Measurements from ENCODE around the gene HIVEP3.

Gene HIVEP3

GRCh38 chr1:41475346-41475745, 443.4 kb downstream of the HIVEP3 start:
- no peak for DNase-seq

DNA sequence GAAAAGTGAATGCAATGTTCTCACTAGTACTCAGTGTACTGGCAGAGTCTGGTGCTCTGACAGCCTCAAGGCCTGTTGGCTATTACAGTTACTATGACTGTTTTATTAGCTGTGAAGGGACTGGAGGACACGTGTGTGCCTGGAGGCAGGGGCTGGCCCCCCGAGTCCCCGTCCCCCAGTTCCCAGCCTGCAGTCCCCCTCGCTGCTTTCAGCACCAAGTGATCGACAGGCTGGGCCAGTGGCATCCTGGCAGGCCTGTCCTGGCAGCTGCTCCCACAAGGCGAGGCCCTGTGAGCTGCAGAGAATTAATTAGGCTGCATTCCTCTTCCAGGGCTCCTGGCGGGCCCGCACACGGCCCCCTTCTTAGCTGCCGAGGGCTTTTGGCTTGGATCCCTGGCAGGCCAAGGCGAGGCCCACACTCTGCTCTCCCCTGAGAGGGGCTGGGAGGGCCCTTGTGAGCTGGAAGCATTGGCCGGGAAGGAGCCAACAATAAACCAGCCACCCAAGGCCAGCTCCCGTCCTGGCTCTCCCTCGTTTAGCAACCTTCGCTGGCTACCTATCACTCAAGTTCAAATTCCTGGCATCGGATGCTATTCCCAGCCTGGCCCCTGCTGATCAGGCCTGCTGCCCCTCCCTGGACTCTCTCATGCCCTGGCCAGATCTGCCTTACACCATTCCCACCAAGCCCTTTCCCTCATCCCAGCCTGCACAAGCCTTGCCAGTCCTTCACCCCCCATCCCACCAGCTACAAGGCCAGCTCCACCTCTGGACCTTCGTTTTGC, 444.0 kb downstream of the HIVEP3 start:
- DNase-seq, result no peak

DNA sequence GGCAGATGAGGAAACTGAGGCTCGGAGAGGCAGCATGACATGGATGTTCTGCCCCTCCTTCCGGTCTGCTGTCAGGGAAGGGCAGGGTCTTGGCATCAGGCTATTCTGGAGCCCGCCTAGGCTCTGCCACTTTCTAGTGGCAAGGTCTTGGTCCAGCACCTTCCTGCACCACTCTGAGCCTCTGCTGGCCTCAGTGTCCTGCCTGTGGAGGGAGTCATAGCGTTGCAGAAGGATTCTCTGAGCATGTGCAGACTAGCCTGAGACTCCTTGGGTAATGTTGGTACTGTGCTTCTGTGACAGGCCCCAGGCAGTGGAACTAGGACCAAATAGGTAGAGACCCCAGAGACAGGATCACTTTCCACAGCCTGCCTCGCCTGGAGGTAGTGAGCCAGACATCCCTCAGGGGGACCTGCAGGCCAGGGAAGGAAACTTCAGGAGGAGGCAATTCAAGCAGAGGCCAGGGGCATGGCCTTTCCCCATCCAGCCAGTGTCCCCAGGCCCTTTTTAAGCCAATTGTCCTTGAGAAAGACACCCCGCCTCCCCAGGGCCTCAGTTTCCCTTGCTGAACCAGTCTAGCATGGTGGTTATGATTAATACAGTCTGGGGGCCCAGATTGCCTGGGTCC, 444.9 kb downstream of the HIVEP3 start:
- no peak for DNase-seq

DNA sequence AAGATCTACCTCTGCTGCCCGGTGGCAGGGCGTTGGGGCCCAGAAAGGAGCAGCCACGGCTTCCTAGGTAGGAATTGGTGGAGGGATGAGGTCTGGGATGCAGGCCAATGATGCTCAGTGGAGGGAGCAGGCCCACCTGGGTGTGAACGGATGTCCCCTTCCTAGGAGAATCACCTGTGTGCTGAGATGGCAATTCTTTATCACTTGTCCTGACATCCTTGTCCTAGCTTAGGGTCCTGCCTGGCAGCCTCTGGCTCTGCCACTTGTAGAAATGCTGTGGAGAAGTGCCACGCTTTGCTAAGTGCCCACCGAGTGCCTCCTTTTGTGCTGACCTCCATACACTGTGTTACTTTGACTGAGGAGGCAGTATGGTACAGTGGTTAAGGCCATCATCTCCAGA, 447.1 kb downstream of the HIVEP3 start:
- no peak for DNase-seq

DNA sequence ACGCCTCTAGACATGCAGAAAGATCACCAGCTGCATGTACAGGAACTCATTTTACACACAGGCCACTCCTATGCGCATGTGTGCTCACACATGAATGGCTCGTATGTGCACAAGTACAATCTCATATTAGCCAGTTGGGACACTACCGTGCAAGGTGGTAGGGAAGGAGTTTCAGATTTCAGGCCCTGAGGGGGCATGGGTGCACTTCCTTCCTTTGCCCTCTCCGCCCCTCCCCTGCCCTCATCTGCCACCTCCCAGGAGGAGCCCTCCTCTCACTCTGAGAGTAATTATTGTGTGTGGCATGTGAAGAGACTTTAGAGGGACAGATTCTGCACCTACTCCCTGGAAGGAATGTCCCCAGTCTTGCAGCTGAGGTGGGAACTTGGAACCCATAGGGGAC, 449.0 kb downstream of the HIVEP3 start:
- DNase-seq, result no peak

DNA sequence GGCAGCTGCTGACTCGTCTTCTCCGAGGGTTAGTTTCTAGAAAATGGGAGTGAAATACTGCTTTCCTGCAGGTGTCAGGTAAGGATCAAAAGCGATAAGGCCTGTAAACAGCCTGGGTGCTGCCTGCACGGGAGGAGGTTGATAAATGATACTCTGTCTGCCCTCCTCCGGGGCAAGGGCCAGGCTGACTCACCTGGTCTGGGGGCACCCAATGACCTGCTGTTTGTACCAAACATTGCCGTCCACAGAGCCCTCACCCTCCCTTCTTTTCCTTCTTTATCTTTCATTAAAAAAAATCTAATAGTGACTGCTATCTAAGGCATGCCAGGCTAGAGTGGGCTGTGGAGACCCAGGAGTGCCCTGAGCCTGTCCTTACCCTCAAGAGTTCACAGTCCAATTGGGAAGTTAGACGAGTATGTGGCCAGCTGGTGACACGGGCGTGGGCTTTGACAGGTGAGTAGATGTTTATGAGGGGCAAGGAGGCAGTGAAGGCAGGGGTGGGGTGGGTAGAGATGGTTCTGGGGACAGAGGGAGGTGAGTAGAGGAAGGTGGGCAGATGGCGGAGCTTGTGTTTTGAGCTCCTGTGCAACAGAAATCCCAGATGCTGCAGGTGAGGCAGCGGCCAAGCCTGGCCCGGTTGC, 450.5 kb downstream of the HIVEP3 start:
- no peak for DNase-seq

- DNase-seq, result no peak
Measured at GRCh38 chr1:41467673-41468072, 451.0 kb downstream of the HIVEP3 start.

GRCh38 chr1:41466146-41466545, 452.6 kb downstream of the HIVEP3 start:
- DNase-seq, result no peak

- DNase-seq, result no peak
Measured at GRCh38 chr1:41465741-41466140, 453.0 kb downstream of the HIVEP3 start.

GRCh38 chr1:41464885-41465284, 453.8 kb downstream of the HIVEP3 start:
- no peak for DNase-seq

- no peak for DNase-seq
Measured at GRCh38 chr1:41463516-41463915, 455.2 kb downstream of the HIVEP3 start.

- DNase-seq, result no peak
Measured at GRCh38 chr1:41462680-41463004, 456.1 kb downstream of the HIVEP3 start.

DNA sequence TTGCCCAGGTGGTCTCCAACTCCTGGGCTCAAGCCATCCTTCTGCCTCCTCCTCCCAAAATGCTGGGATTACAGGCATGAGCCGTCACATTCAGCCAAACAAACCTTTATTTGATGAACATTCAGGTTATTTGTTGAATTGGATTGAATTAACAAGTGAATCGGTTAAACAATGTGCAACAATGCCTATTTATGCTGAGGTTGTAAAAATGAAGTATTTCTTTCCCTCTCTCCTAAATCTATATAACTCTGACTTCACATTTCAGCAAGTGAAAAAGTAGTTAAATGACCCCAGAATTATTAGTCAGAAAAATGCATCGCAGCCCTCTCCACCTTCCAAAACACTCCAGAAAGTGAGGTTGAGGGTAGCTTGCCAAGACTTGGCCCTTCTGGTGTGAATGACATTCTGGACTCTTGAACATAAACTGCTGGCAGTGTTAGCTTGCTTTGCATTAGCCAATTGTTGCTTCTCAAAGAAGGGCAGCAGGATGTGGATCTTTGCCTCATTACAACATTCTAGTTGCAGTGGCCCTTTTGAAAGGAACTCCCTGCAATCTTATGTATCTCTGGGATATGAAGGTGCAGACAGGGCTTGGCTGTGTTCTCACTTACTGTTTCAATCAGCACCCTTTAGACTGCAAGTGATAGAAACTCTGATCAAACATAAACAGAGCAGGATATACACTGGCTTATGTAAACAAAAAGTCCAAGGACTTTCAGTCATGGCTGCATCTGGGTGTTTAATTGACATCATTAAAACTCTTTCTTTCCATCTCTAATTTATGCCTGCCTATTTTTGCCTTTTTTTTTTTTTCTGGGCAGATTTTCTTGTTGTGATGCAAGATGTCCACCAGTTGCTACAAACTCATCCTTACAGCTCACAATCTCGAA, 456.7 kb downstream of the HIVEP3 start:
- DNase-seq, result no peak

DNA sequence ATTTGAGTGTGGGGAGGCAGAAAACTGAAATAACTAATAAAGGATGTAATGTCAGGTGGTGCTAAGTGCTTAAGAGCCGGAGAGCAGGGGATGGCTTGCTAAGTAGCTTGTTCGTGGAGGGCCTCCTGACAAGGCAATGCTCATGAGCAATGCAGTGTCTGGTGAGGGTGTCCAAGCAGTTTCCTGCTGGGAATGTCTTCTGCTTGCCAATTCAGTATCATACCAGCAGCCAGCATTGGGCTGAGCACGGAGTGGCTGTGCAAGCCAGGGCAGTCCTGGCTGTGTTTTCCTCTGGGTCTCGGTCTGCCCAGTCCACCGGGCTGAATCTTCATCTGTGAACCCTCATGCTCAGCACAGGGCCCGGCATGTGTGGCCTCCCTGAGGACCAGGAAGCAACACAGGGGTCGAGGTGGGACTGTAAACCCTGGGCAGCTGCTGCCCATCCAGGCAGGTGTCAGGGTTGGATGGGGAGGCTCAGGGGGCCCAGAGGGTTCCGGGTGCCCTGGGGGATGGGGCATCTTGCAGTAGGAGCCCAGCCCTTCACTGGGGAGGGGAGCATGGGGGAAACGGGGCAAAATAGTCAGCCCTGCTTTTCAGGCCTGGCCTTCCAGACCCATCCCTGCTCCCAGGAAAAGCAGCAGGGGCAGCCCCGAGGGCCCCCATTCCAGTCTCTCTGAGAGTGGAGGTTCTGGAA, 461.7 kb downstream of the HIVEP3 start:
- DNase-seq, result no peak
